Endothelial cell of umbilical vein (primary cell): ENCODE measurements around the gene MTRR.

ENCODE experiments used
- CTCF ChIP-seq, 2 donors: IDR thresholded peaks; 1 replicate in 1 of 2; 2 replicates in 1 of 2; pipeline ENCODE4 v1.5.1; 2011; ENCODE audit warnings: low read length in 2 of 2, mild to moderate bottlenecking in 2 of 2, moderate library complexity in 2 of 2, control low read depth in 1 of 2, inconsistent platforms in 1 of 2, low read depth in 1 of 2; ENCODE audit not compliant: insufficient read depth in 1 of 2; ENCODE audit errors: extremely low read depth in 1 of 2
- EZH2 ChIP-seq: IDR thresholded peaks from 2 replicates; pipeline ENCODE4 v1.6.1; 2012; ENCODE audit warnings: borderline replicate concordance, low read depth, mild to moderate bottlenecking, moderate library complexity, low read length, inconsistent platforms; ENCODE audit not compliant: severe bottlenecking
- FOS ChIP-seq: IDR thresholded peaks from 2 replicates; pipeline ENCODE4 v1.6.1; 2011; ENCODE audit warnings: mild to moderate bottlenecking, low read length, moderate library complexity, borderline replicate concordance; ENCODE audit not compliant: insufficient read depth
- GATA2 ChIP-seq: IDR thresholded peaks from 2 replicates; pipeline ENCODE4 v1.7.0; 2011; ENCODE audit warnings: low read depth, mild to moderate bottlenecking, moderate library complexity, mixed read lengths, low read length; ENCODE audit not compliant: insufficient read length, insufficient read depth
- JUN ChIP-seq: IDR thresholded peaks from 2 replicates; pipeline ENCODE4 v1.6.1; 2011; ENCODE audit warnings: borderline replicate concordance, low read depth; ENCODE audit not compliant: insufficient read length, insufficient read depth
- MAX ChIP-seq: IDR thresholded peaks from 2 replicates; pipeline ENCODE4 v1.6.1; 2011; ENCODE audit not compliant: insufficient read depth, insufficient read length
- POLR2A ChIP-seq: IDR thresholded peaks from 2 replicates; pipeline ENCODE4 v1.6.1; 2012; ENCODE audit warnings: low read depth, mild to moderate bottlenecking, control low read depth, low read length
- POLR2AphosphoS5 ChIP-seq: IDR thresholded peaks from 2 replicates; pipeline ENCODE4 v1.6.1; 2012; ENCODE audit warnings: low read depth, mild to moderate bottlenecking, control low read depth, low read length, moderate library complexity; ENCODE audit not compliant: insufficient read depth

DNA sequence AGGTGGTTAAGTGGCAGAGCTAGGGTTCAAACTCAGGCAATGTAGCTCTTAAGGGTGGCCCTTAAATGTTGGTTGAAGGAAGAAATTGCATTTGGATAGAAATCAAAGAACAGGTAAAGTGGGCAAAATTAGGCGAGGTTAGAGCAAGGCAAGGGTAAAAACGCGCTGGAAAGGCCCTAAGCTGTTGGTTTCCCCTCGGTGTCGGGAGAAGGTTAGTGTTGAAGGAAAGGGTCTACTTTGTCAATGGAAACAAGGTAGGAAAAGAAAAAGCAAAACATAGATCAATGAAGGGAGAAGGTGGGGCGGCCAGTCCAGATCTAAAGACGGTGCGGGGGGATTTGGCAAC is 548 bp upstream of the MTRR start:
- no peak for TF ChIP-seq POLR2A
- TF ChIP-seq EZH2: no peak
- no peak for TF ChIP-seq GATA2
- TF ChIP-seq CTCF (IDR thresholded peaks at IDR 0.05; ENCODE audit: extremely low read depth in 1 of 2, insufficient read depth in 1 of 2, low read depth in 1 of 2, low read length in 2 of 2): no peak
- no peak for TF ChIP-seq POLR2AphosphoS5
- no peak for TF ChIP-seq JUN
- no peak for TF ChIP-seq FOS
- no peak for TF ChIP-seq MAX
